ENCODE measurements around the gene OR5L2. TPM values are rescaled to one million over a fixed set of nuclear protein-coding genes. Genes with fewer than 3 reads are reported as not detected.

OR5L2 gene
- total RNA-seq, 1 donor from 2014 or later: not detected

DNA sequence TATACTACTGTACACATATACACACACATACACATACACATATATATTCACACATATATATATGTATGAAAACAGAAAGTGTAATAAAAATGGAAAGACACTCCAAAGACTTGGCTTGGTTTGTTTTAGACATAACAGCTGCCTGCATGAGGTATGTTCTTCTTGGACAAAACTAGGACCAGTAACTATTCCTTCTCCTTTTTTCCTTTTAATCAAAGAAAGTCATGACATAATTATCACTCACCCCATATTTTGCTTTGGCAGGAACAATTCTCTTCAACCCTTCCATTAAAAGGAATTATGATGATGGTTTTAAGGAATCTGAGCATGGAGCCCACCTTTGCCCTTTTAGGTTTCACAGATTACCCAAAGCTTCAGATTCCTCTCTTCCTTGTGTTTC, 31.8 kb upstream of the OR5L2 start, which contains the start of gene OR5D14:
TSS of gene OR5D14 (plus strand) at position 301 of the 400 bp plus-strand sequence. CDS start at position 301, 0 bp downstream.
- no peaks in the 10 kb centered on the region for H3K27me3 ChIP-seq
- Mint-ChIP-seq H3K27me3 (ENCODE audit: insufficient read depth, low read depth) (peaks cover 3% of the 10 kb centered on the region), H3K36me3 (no peaks in the 10 kb centered on the region), H3K4me3 (no peak within 1 kb of the TSS), H3K9me3 (peaks cover 10% of the 10 kb centered on the region), H3K4me1 (no peaks in the 10 kb centered on the region), H3K27ac (no peak within 1 kb of the TSS)
- H3F3A ChIP-seq (ENCODE audit: low read depth): no peaks in the 10 kb centered on the region
- no peak within 1 kb of the TSS for H3K27ac ChIP-seq
- H3K4me3 ChIP-seq: no peak within 1 kb of the TSS
- H2AFZ ChIP-seq (replicated peaks): no peak within 1 kb of the TSS
- H3K79me2 ChIP-seq (ENCODE audit: low read depth): no peaks in the 10 kb centered on the region
- TF ChIP-seq EZH2phosphoT487 (IDR thresholded peaks at IDR 0.05) (no peak), EZH2 (IDR thresholded peaks at IDR 0.05) (no peak)
- TF ChIP-seq, protein P1, sequence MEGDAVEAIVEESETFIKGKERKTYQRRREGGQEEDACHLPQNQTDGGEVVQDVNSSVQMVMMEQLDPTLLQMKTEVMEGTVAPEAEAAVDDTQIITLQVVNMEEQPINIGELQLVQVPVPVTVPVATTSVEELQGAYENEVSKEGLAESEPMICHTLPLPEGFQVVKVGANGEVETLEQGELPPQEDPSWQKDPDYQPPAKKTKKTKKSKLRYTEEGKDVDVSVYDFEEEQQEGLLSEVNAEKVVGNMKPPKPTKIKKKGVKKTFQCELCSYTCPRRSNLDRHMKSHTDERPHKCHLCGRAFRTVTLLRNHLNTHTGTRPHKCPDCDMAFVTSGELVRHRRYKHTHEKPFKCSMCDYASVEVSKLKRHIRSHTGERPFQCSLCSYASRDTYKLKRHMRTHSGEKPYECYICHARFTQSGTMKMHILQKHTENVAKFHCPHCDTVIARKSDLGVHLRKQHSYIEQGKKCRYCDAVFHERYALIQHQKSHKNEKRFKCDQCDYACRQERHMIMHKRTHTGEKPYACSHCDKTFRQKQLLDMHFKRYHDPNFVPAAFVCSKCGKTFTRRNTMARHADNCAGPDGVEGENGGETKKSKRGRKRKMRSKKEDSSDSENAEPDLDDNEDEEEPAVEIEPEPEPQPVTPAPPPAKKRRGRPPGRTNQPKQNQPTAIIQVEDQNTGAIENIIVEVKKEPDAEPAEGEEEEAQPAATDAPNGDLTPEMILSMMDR (IDR thresholded peaks at IDR 0.05): no peak
- peaks cover 31% of the 10 kb centered on the region for H3K9me3 ChIP-seq (ENCODE audit: low read depth)
- H3K36me3 ChIP-seq: no peaks in the 10 kb centered on the region
- H3K4me1 ChIP-seq: no peaks in the 10 kb centered on the region
- no peak within 1 kb of the TSS for H3K4me2 ChIP-seq
- no peak for DNase-seq (ENCODE audit: low spot score)
- H3K9ac ChIP-seq: no peak within 1 kb of the TSS
- no peaks in the 10 kb centered on the region for H4K20me1 ChIP-seq (ENCODE audit: low read depth)

DNA sequence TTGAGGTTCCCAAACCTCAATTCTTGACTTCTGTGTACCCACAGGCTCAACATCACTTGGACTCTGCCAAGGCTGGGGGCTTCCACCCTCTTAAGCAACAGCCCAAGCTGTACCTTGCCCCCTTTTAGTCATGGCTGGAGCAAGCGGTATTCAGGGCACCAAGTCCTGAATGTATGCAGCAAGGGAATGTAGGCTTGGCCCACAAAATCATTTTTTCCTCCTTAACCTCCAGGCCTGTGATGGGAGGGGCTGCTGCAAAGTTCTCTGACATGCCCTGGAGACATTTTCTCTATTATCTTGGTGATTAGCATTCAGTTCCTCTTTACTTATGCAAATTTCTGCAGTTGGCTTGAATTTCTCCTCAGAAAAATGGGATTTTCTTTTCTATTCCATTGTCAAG, 20.8 kb upstream of the OR5L2 start:
- H3K4me1 ChIP-seq: no peaks in the 10 kb centered on the region
- no peak for DNase-seq (ENCODE audit: low spot score)
- no peak overlapping the region for H3K4me3 Mint-ChIP-seq
- H3K4me2 ChIP-seq: no peak overlapping the region
- no peaks in the 10 kb centered on the region for H3F3A ChIP-seq (ENCODE audit: low read depth)
- no peak overlapping the region for H3K27ac ChIP-seq
- H3K4me3 ChIP-seq: no peak overlapping the region
- H3K27me3 Mint-ChIP-seq (ENCODE audit: insufficient read depth, low read depth): no peaks in the 10 kb centered on the region
- H3K9ac ChIP-seq: no peak overlapping the region
- H3K9me3 ChIP-seq (ENCODE audit: low read depth): peaks cover 23% of the 10 kb centered on the region
- no peaks in the 10 kb centered on the region for H3K36me3 Mint-ChIP-seq
- no peaks in the 10 kb centered on the region for H3K36me3 ChIP-seq
- H4K20me1 ChIP-seq (ENCODE audit: low read depth): no peaks in the 10 kb centered on the region
- no peaks in the 10 kb centered on the region for H3K27me3 ChIP-seq
- no peak for TF ChIP-seq EZH2 (IDR thresholded peaks at IDR 0.05)
- TF ChIP-seq, protein P1 (IDR thresholded peaks at IDR 0.05): no peak
- no peak for TF ChIP-seq EZH2phosphoT487 (IDR thresholded peaks at IDR 0.05)
- no peaks in the 10 kb centered on the region for H3K4me1 Mint-ChIP-seq
- no peak overlapping the region for H3K27ac Mint-ChIP-seq
- H3K9me3 Mint-ChIP-seq: peaks cover 32% of the 10 kb centered on the region
- no peak overlapping the region for H2AFZ ChIP-seq (replicated peaks)
- H3K79me2 ChIP-seq (ENCODE audit: low read depth): no peaks in the 10 kb centered on the region

DNA sequence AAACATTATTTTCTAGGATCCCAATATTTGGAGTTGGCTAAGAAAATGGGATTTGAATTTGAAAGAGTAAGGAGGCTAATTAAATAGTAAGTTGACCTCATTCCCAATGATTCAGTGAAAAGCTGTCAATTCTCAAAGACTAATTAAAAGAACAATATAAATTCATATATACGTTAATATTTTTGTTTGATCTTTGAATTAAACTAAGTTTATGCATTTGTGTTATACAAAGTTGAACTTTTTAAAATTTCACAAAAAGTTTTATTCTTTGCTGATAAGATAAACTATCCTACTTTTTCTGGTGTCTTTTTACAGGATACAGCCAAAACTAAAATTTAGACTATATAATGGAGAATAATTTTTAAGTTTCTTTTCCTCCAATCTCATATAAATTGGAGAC, 16.0 kb upstream of the OR5L2 start, which contains the start of gene OR5L1:
TSS of gene OR5L1 (plus strand) at position 301 of the 400 bp plus-strand sequence. CDS start 100 bp downstream, outside the sequence.
- Histone ChIP-seq H3K4me2 (no peak within 1 kb of the TSS), H3F3A (ENCODE audit: low read depth) (no peaks in the 10 kb centered on the region), H3K4me1 (no peaks in the 10 kb centered on the region), H2AFZ (replicated peaks) (no peak within 1 kb of the TSS), H3K36me3 (no peaks in the 10 kb centered on the region), H3K9me3 (ENCODE audit: low read depth) (peaks cover 31% of the 10 kb centered on the region), H3K79me2 (ENCODE audit: low read depth) (no peaks in the 10 kb centered on the region), H4K20me1 (ENCODE audit: low read depth) (no peaks in the 10 kb centered on the region), H3K9ac (no peak within 1 kb of the TSS), H3K27me3 (no peaks in the 10 kb centered on the region), H3K27ac (no peak within 1 kb of the TSS), H3K4me3 (no peak within 1 kb of the TSS)
- Mint-ChIP-seq H3K9me3 (peaks cover 23% of the 10 kb centered on the region), H3K4me1 (no peaks in the 10 kb centered on the region), H3K36me3 (no peaks in the 10 kb centered on the region), H3K27ac (no peak within 1 kb of the TSS), H3K4me3 (no peak within 1 kb of the TSS), H3K27me3 (ENCODE audit: insufficient read depth, low read depth) (no peaks in the 10 kb centered on the region)
- TF ChIP-seq EZH2 (IDR thresholded peaks at IDR 0.05): no peak
- TF ChIP-seq EZH2phosphoT487 (IDR thresholded peaks at IDR 0.05): no peak
- TF ChIP-seq, protein P1 (IDR thresholded peaks at IDR 0.05): no peak
- DNase-seq (ENCODE audit: low spot score): no peak
